GOT3 (cell line): ENCODE data around the gene RXRA.

Source experiments
- DNase-seq: peaks from one replicate; lab custom pipeline; 2025; ENCODE audit warnings: mixed read lengths; lab: John Stamatoyannopoulos, UW

The RXRA gene

GRCh38 chr9:134325813-134326723 lies at the start of gene RXRA:
TSS of gene RXRA (plus strand) at chr9:134326455. CDS start at chr9:134326632, 177 bp downstream.
- DNase-seq, result peak; percentile 12

- no peak for DNase-seq
These were observed 48.0 kb upstream of the RXRA start for GRCh38 chr9:134278286-134278685.

GRCh38 chr9:134278974-134279640 lies 47.1 kb upstream of the RXRA start:
- DNase-seq, result no peak

GRCh38 chr9:134282138-134282650 lies 44.1 kb upstream of the RXRA start:
- no peak for DNase-seq

- no peak for DNase-seq
These were observed 43.1 kb upstream of the RXRA start for GRCh38 chr9:134283111-134283515.

GRCh38 chr9:134283692-134284265 lies 42.5 kb upstream of the RXRA start:
- no peak for DNase-seq

GRCh38 chr9:134284273-134284672 lies 42.0 kb upstream of the RXRA start:
- no peak for DNase-seq

GRCh38 chr9:134284741-134285140 lies 41.5 kb upstream of the RXRA start:
- no peak for DNase-seq

GRCh38 chr9:134285215-134285845 lies 40.9 kb upstream of the RXRA start:
- DNase-seq, result no peak

- no peak for DNase-seq
These were observed 39.6 kb upstream of the RXRA start for GRCh38 chr9:134286471-134287245.

- no peak for DNase-seq
These were observed 38.4 kb upstream of the RXRA start for GRCh38 chr9:134287591-134288491.

- no peak for DNase-seq
These were observed 37.5 kb upstream of the RXRA start for GRCh38 chr9:134288746-134289145.

GRCh38 chr9:134289241-134289875 lies 36.9 kb upstream of the RXRA start:
- DNase-seq, result no peak

GRCh38 chr9:134290603-134291451 lies 35.4 kb upstream of the RXRA start:
- DNase-seq, result no peak

GRCh38 chr9:134291452-134291881 lies 34.8 kb upstream of the RXRA start:
- no peak for DNase-seq

GRCh38 chr9:134291961-134292871 lies 34.0 kb upstream of the RXRA start:
- DNase-seq, result no peak

- no peak for DNase-seq
These were observed 33.2 kb upstream of the RXRA start for GRCh38 chr9:134293031-134293521.
